Measurements from ENCODE around the gene TLL2. TPM values are rescaled to one million over a fixed set of nuclear protein-coding genes. Genes with fewer than 3 reads are reported as not detected.

TLL2 gene
- total RNA-seq, 4 donors from 2014 or later = 0.20 to 1.1 (median 0.66) TPM

DNA sequence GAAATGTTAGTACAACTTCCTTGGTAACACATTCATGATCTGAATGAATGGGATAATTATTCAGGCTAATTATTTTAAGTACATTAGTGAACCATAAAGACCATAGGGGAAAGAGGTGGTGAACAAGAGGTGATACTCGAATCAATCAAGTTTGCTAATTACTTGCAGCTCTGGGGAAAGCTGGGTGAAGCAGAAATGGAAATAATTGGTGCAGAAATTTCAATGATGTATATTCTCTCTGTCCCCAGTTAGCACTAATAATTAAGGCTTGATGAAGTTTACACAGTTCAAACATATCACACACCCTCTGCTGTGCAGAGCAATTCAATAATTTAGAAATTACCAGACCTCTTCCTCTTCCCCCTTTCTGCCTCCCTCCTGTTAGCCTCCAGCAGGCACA, 105.5 kb downstream of the TLL2 start:
- no peak overlapping the region for H3K27ac ChIP-seq
- H3K9me3 ChIP-seq = no peaks in the 10 kb centered on the region
- H3K27me3 ChIP-seq = peaks cover 0 to 6% of the 10 kb centered on the region in 2 donors
- 53 to 70% methylated on average over 1 of the region's 1 CpG for WGBS, 2 donors
- H3K4me3 ChIP-seq = no peak overlapping the region
- DNase-seq (ENCODE audit: low spot score in 2 of 2) = no peak
- TF ChIP-seq EP300 (IDR thresholded peaks at IDR 0.05) (no peak), POLR2A (IDR thresholded peaks at IDR 0.05) (no peak)
- TF ChIP-seq, protein P1, sequence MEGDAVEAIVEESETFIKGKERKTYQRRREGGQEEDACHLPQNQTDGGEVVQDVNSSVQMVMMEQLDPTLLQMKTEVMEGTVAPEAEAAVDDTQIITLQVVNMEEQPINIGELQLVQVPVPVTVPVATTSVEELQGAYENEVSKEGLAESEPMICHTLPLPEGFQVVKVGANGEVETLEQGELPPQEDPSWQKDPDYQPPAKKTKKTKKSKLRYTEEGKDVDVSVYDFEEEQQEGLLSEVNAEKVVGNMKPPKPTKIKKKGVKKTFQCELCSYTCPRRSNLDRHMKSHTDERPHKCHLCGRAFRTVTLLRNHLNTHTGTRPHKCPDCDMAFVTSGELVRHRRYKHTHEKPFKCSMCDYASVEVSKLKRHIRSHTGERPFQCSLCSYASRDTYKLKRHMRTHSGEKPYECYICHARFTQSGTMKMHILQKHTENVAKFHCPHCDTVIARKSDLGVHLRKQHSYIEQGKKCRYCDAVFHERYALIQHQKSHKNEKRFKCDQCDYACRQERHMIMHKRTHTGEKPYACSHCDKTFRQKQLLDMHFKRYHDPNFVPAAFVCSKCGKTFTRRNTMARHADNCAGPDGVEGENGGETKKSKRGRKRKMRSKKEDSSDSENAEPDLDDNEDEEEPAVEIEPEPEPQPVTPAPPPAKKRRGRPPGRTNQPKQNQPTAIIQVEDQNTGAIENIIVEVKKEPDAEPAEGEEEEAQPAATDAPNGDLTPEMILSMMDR (IDR thresholded peaks at IDR 0.05) = no peak
- no peaks in the 10 kb centered on the region for H3K4me1 ChIP-seq
- H3K36me3 ChIP-seq = no peaks in the 10 kb centered on the region

DNA sequence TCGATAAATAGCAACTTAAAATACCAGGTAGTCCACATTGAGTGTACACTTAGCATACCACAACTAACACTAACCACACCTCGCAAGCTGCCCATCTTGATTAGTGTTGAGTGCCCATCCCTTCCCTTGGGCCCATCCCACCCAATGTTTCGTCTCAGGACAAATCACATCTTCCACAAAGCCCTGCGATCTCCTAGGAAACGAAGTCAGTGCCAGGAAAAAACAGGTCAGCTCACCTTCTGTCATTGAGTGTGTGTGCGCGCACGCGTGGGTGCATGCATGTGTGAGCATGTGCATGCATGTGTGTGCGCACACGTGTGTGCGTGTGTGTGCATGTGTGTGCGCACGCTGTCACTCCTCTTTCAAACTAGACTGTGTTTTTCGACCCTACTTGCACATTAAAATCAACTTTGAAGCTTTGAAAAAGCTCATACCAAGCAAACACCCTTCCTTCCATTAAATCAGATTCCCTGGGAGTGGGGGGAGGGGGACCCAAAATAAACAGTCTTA, 106.1 kb downstream of the TLL2 start:
- no peak for DNase-seq (ENCODE audit: low spot score in 2 of 2)
- Histone ChIP-seq H3K36me3 (no peaks in the 10 kb centered on the region), H3K9me3 (no peaks in the 10 kb centered on the region), H3K4me1 (no peaks in the 10 kb centered on the region), H3K4me3 (no peak overlapping the region), H3K27me3 (peaks cover 0 to 6% of the 10 kb centered on the region in 2 donors), H3K27ac (no peak overlapping the region)
- 87 to 88% methylated on average over 15 of the region's 15 CpGs for WGBS, 2 donors
- TF ChIP-seq POLR2A (IDR thresholded peaks at IDR 0.05) = no peak
- TF ChIP-seq, protein P1 (IDR thresholded peaks at IDR 0.05) = no peak
- no peak for TF ChIP-seq EP300 (IDR thresholded peaks at IDR 0.05)

DNA sequence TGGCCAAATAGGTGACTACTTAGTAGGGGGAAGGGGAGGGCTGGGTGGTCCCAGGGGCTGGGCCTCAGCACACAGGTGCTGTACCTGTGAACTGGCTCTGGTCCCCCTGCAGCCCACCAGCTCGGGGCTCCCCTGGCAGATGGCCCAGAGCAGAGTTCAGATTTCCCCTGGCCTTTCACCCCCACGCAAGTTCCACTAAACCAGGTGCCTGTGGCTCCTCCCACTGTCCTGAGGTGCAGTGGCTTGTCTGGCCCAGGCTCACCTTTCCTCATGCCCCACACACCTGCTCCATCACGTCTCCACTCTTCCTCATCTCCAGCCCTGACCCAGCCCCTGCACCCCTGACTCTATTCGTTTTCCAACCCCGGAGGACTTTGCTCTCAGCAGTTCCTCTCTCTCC, 107.6 kb downstream of the TLL2 start:
- DNase-seq (ENCODE audit: low spot score in 2 of 2) = no peak
- no peaks in the 10 kb centered on the region for H3K9me3 ChIP-seq
- WGBS, 2 donors = 84 to 87% methylated on average over 5 of the region's 5 CpGs
- no peak overlapping the region for H3K27ac ChIP-seq
- no peak overlapping the region for H3K4me3 ChIP-seq
- H3K27me3 ChIP-seq = peaks cover 0 to 6% of the 10 kb centered on the region in 2 donors
- H3K36me3 ChIP-seq = no peaks in the 10 kb centered on the region
- TF ChIP-seq POLR2A (IDR thresholded peaks at IDR 0.05) (no peak), EP300 (IDR thresholded peaks at IDR 0.05) (no peak)
- TF ChIP-seq, protein P1 (IDR thresholded peaks at IDR 0.05) = no peak
- peaks cover 0 to 6% (median 0%) of the 10 kb centered on the region in 4 donors for H3K4me1 ChIP-seq

DNA sequence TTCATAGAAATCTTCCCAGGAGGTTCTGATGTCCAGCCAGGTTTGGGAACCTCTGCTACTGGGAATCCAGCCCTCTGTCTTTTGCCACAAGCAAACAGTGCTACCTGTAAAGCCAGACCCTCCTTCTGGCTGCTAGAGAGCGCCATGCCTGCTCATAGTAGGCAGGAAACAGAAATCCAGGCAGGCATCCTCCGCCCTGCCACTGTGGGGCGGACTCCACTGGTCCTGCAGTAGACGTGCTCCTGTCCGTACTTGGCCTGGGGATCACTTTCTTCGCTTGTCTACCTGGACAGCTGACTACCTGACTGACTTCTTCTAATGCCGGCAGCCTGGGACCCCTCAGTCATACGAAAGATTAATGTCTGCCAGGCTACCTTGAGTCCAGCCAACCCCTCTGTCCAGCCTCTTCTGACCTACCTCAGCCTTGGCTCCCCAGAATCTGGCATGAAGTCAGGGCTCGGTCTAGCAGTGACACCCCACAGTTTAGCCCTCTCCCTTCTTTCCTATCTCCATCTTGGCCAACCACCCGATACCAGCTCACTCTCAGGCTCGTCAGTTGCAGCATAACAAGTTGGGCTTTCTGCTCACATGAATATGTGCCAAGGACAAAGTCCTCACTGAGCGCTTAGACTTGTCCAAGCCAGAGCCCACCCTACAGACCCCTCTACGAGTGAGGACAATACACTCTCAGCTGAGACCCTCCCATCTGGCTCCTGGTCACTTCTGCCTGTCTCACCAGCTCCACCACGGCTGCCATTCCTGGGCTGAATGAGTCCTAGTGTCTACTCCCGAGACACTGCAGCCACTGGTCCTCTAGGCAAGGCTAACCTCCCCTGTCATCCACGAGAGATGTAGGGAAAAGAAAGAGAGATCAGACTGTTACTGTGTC, 111.1 kb downstream of the TLL2 start:
- no peaks in the 10 kb centered on the region for H3K9me3 ChIP-seq
- peaks cover 0 to 2% of the 10 kb centered on the region in 2 donors for H3K27me3 ChIP-seq
- 72 to 83% methylated on average over 16 of the region's 16 CpGs for WGBS, 2 donors
- TF ChIP-seq POLR2A (IDR thresholded peaks at IDR 0.05) (no peak), EP300 (IDR thresholded peaks at IDR 0.05) (no peak)
- TF ChIP-seq, protein P1 (IDR thresholded peaks at IDR 0.05) = no peak
- H3K27ac ChIP-seq = no peak overlapping the region
- no peaks in the 10 kb centered on the region for H3K36me3 ChIP-seq
- H3K4me1 ChIP-seq = peaks cover 0 to 13% (median 0%) of the 10 kb centered on the region in 4 donors
- no peak overlapping the region for H3K4me3 ChIP-seq
- no peak for DNase-seq (ENCODE audit: low spot score in 2 of 2)

DNA sequence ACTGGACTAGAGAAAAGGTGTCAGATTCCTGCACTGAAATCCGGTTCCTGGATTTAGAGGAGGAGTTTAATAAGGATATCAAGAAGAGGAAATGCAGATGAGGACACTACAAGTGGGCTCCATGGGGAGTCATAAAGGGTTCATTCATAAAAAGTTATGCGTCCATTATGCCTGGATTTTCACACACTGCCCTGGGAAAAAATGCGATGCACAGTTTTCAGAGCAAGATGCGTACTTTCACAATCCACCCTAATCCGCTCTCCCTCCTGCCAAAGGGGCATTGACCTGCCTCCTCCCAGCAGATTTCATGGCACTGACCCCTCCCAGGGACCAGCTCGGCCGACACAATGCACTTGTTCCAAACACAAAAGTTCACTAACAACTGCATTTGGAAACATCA, 112.7 kb downstream of the TLL2 start:
- TF ChIP-seq POLR2A (IDR thresholded peaks at IDR 0.05) = no peak
- TF ChIP-seq EP300 (IDR thresholded peaks at IDR 0.05) = no peak
- TF ChIP-seq, protein P1 (IDR thresholded peaks at IDR 0.05) = no peak
- 25 to 30% methylated on average over 7 of the region's 7 CpGs for WGBS, 2 donors
- Histone ChIP-seq H3K9me3 (no peaks in the 10 kb centered on the region), H3K36me3 (no peaks in the 10 kb centered on the region), H3K4me1 (peaks cover 0 to 16% (median 0%) of the 10 kb centered on the region in 4 donors), H3K27me3 (peaks cover 0 to 4% of the 10 kb centered on the region in 2 donors), H3K27ac (peak overlapping the region in 1 of 4 donors; percentile 40), H3K4me3 (no peak overlapping the region)
- no peak for DNase-seq (ENCODE audit: low spot score in 2 of 2)

Measured in tibial nerve (tissue), 4 donors.